ENCODE data around the gene ICE1. TPM values are rescaled to one million over a fixed set of nuclear protein-coding genes. Genes with fewer than 3 reads are reported as not detected.

ICE1 gene
- total RNA-seq, 2 donors from 2014 or later = 19.2 to 20.1 TPM

GRCh38 chr5:5377780-5378179 lies 44.7 kb upstream of the ICE1 start:
- no peaks in the 10 kb centered on the region for H3K27me3 ChIP-seq
- no peak overlapping the region for H3K27ac ChIP-seq
- intact Hi-C loops (cut with DNase I) = no loop called here
- no peaks in the 10 kb centered on the region for H3K36me3 ChIP-seq
- no peak for DNase-seq
- H3K4me3 ChIP-seq = no peak overlapping the region
- H3K9ac ChIP-seq (ENCODE audit: low read depth in 2 of 2, low read length in 2 of 2) = no peak overlapping the region
- no peaks in the 10 kb centered on the region for H3K9me3 ChIP-seq
- H3K4me1 ChIP-seq = no peaks in the 10 kb centered on the region
- no peak for TF ChIP-seq CTCF (IDR thresholded peaks at IDR 0.05)

GRCh38 chr5:5378531-5378930 lies 43.9 kb upstream of the ICE1 start:
- DNase-seq = no peak
- Histone ChIP-seq H3K36me3 (no peaks in the 10 kb centered on the region), H3K27ac (no peak overlapping the region), H3K27me3 (no peaks in the 10 kb centered on the region), H3K9me3 (no peaks in the 10 kb centered on the region), H3K4me3 (no peak overlapping the region), H3K4me1 (no peaks in the 10 kb centered on the region), H3K9ac (ENCODE audit: low read depth in 2 of 2, low read length in 2 of 2) (no peak overlapping the region)
- intact Hi-C loops (cut with DNase I) = no loop called here
- TF ChIP-seq CTCF (IDR thresholded peaks at IDR 0.05) = no peak

GRCh38 chr5:5380298-5380697 lies 42.2 kb upstream of the ICE1 start:
- H3K9me3 ChIP-seq = no peaks in the 10 kb centered on the region
- H3K27me3 ChIP-seq = no peaks in the 10 kb centered on the region
- TF ChIP-seq CTCF (IDR thresholded peaks at IDR 0.05) = no peak
- no peaks in the 10 kb centered on the region for H3K36me3 ChIP-seq
- no peak overlapping the region for H3K4me3 ChIP-seq
- intact Hi-C loops (cut with DNase I) = no loop called here
- no peak overlapping the region for H3K27ac ChIP-seq
- no peak for DNase-seq
- H3K9ac ChIP-seq (ENCODE audit: low read depth in 2 of 2, low read length in 2 of 2) = no peak overlapping the region
- H3K4me1 ChIP-seq = no peaks in the 10 kb centered on the region

- Histone ChIP-seq H3K4me1 (no peaks in the 10 kb centered on the region), H3K9me3 (no peaks in the 10 kb centered on the region), H3K36me3 (no peaks in the 10 kb centered on the region), H3K4me3 (no peak overlapping the region), H3K27ac (no peak overlapping the region), H3K27me3 (no peaks in the 10 kb centered on the region), H3K9ac (ENCODE audit: low read depth in 2 of 2, low read length in 2 of 2) (no peak overlapping the region)
- TF ChIP-seq CTCF (IDR thresholded peaks at IDR 0.05) = no peak
- DNase-seq = no peak
- intact Hi-C loops (cut with DNase I) = no loop called here
These were observed 41.1 kb upstream of the ICE1 start for GRCh38 chr5:5381310-5381913.

GRCh38 chr5:5383461-5383860 lies 39.0 kb upstream of the ICE1 start:
- Histone ChIP-seq H3K9me3 (no peaks in the 10 kb centered on the region), H3K27ac (no peak overlapping the region), H3K9ac (ENCODE audit: low read depth in 2 of 2, low read length in 2 of 2) (no peak overlapping the region), H3K4me3 (no peak overlapping the region), H3K36me3 (no peaks in the 10 kb centered on the region), H3K4me1 (no peaks in the 10 kb centered on the region), H3K27me3 (no peaks in the 10 kb centered on the region)
- no peak for DNase-seq
- TF ChIP-seq CTCF (IDR thresholded peaks at IDR 0.05) = no peak
- intact Hi-C loops (cut with DNase I) = no loop called here
